Activated naive CD4-positive, alpha-beta T cell treated with anti-CD3 and anti-CD28 coated beads, Interleukin-2, amount 50 U/mL, for 16 hours (primary cell): ENCODE measurements around the gene GRB10.

ENCODE experiments used
- DNase-seq: peaks from one replicate; pipeline ENCODE4 v3.0.0-alpha.2; 2020

Gene GRB10

GRCh38 chr7:50718876-50719275 lies 63.8 kb downstream of the GRB10 start:
- DNase-seq, result no peak

- DNase-seq, result no peak
Observed at GRCh38 chr7:50718311-50718710, 64.4 kb downstream of the GRB10 start.

- no peak for DNase-seq
Observed at GRCh38 chr7:50717181-50717580, 65.5 kb downstream of the GRB10 start.

- no peak for DNase-seq
Observed at GRCh38 chr7:50714857-50715256, 67.8 kb downstream of the GRB10 start.

GRCh38 chr7:50713123-50713965 lies 69.4 kb downstream of the GRB10 start:
- DNase-seq, result no peak

- DNase-seq, result no peak
Observed at GRCh38 chr7:50712252-50713122, 70.2 kb downstream of the GRB10 start.

- DNase-seq, result no peak
Observed at GRCh38 chr7:50711271-50712175, 71.2 kb downstream of the GRB10 start.

GRCh38 chr7:50710441-50711154 lies 72.1 kb downstream of the GRB10 start:
- no peak for DNase-seq

- DNase-seq, result no peak
Observed at GRCh38 chr7:50709151-50709550, 73.5 kb downstream of the GRB10 start.

- DNase-seq, result no peak
Observed at GRCh38 chr7:50707236-50708006, 75.3 kb downstream of the GRB10 start.

- no peak for DNase-seq
Observed at GRCh38 chr7:50706469-50706937, 76.2 kb downstream of the GRB10 start.

GRCh38 chr7:50704844-50705243 lies 77.9 kb downstream of the GRB10 start:
- DNase-seq, result no peak

GRCh38 chr7:50703654-50704053 lies 79.0 kb downstream of the GRB10 start:
- DNase-seq, result no peak

- DNase-seq, result no peak
Observed at GRCh38 chr7:50699143-50699542, 83.6 kb downstream of the GRB10 start.

GRCh38 chr7:50697748-50698147 lies 84.9 kb downstream of the GRB10 start:
- DNase-seq, result no peak

- no peak for DNase-seq
Observed at GRCh38 chr7:50696810-50697582, 85.7 kb downstream of the GRB10 start.

GRCh38 chr7:50695026-50695425 lies 87.7 kb downstream of the GRB10 start:
- no peak for DNase-seq

- no peak for DNase-seq
Observed at GRCh38 chr7:50693455-50694130, 89.1 kb downstream of the GRB10 start.

GRCh38 chr7:50690541-50691011 lies 92.1 kb downstream of the GRB10 start:
- no peak for DNase-seq

GRCh38 chr7:50688226-50688590 lies 94.5 kb downstream of the GRB10 start:
- no peak for DNase-seq
